ENCODE results near the gene PADI1.

- no peak for TF ChIP-seq EZH2 (IDR thresholded peaks at IDR 0.05; ENCODE audit: borderline replicate concordance, low read length)
- TF ChIP-seq, protein P1, sequence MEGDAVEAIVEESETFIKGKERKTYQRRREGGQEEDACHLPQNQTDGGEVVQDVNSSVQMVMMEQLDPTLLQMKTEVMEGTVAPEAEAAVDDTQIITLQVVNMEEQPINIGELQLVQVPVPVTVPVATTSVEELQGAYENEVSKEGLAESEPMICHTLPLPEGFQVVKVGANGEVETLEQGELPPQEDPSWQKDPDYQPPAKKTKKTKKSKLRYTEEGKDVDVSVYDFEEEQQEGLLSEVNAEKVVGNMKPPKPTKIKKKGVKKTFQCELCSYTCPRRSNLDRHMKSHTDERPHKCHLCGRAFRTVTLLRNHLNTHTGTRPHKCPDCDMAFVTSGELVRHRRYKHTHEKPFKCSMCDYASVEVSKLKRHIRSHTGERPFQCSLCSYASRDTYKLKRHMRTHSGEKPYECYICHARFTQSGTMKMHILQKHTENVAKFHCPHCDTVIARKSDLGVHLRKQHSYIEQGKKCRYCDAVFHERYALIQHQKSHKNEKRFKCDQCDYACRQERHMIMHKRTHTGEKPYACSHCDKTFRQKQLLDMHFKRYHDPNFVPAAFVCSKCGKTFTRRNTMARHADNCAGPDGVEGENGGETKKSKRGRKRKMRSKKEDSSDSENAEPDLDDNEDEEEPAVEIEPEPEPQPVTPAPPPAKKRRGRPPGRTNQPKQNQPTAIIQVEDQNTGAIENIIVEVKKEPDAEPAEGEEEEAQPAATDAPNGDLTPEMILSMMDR (conservative IDR thresholded peaks at IDR 0.05 in 1 of 2, IDR thresholded peaks at IDR 0.05 in 1 of 2; ENCODE audit: extremely low read depth in 1 of 2, insufficient read depth in 1 of 2, low read depth in 1 of 2, low read length in 2 of 2), result no peak
Measured at GRCh38 chr1:17170571-17170970, 34.4 kb upstream of the PADI1 start.

Data from mammary epithelial cell (primary cell).